ENCODE data around the gene KCNB1.

The KCNB1 gene

GRCh38 chr20:49409302-49409974, 73.0 kb downstream of the KCNB1 start:
- Mint-ChIP-seq H3K36me3 (ENCODE audit: low read depth) (no peaks in the 10 kb centered on the region), H3K4me1 (no peaks in the 10 kb centered on the region), H3K27ac (no peak overlapping the region), H3K27me3 (ENCODE audit: low read depth) (peaks cover 31% of the 10 kb centered on the region), H3K9me3 (no peaks in the 10 kb centered on the region), H3K4me3 (no peak overlapping the region)
- no peak for TF ChIP-seq CTCF (IDR thresholded peaks at IDR 0.05; ENCODE audit: unreplicated experiment in 3 of 3)

GRCh38 chr20:49408509-49409104, 73.9 kb downstream of the KCNB1 start:
- no peak overlapping the region for H3K4me3 Mint-ChIP-seq
- H3K27me3 Mint-ChIP-seq (ENCODE audit: low read depth) = peaks cover 31% of the 10 kb centered on the region
- no peaks in the 10 kb centered on the region for H3K9me3 Mint-ChIP-seq
- TF ChIP-seq CTCF (IDR thresholded peaks at IDR 0.05; ENCODE audit: unreplicated experiment in 3 of 3) = no peak
- H3K4me1 Mint-ChIP-seq = no peaks in the 10 kb centered on the region
- H3K27ac Mint-ChIP-seq = no peak overlapping the region
- no peaks in the 10 kb centered on the region for H3K36me3 Mint-ChIP-seq (ENCODE audit: low read depth)

DNA sequence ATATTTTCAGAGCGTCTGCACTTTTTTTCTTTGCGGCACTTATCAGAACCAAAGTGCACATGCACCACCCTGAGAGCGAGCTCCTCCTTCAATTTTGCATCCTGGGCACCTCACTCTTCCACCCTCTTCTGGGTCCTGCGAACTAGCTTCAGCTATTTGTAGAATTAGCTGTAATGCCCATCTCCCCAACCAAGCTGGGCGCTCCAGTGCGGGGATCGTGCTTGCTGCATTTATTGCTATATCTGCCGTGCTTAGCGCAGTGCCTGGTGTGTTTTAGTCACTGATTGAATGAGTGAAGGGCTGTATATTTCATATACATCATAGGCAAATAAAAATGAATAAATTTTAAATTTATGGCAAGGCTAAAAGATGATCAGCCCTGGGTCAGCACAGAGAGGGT, 75.8 kb downstream of the KCNB1 start:
- Mint-ChIP-seq H3K4me1 (no peaks in the 10 kb centered on the region), H3K9me3 (no peaks in the 10 kb centered on the region), H3K36me3 (ENCODE audit: low read depth) (no peaks in the 10 kb centered on the region), H3K27ac (no peak overlapping the region), H3K4me3 (no peak overlapping the region), H3K27me3 (ENCODE audit: low read depth) (peaks cover 21% of the 10 kb centered on the region)
- no peak for TF ChIP-seq CTCF (IDR thresholded peaks at IDR 0.05; ENCODE audit: unreplicated experiment in 3 of 3)

DNA sequence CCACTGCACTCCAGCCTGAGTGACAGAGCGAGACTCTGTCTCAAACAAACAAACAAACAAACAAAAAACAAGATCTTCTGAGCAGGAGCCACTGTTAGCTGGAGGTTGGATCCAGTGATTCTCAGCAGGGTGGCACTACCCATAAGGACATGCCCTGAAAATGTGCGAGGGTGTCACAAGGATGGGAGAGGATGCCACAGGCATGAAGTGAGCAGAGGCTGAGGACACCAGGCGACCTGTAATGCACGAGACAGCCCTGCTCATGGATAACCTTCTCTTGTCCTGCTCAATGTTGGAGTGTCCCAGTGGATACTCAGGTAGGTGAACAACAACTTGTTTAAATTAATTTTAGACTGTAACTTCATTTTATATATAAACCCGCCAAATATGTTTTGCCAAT, 76.8 kb downstream of the KCNB1 start:
- Mint-ChIP-seq H3K27ac (no peak overlapping the region), H3K27me3 (ENCODE audit: low read depth) (peaks cover 21% of the 10 kb centered on the region), H3K4me1 (peaks cover 4% of the 10 kb centered on the region), H3K9me3 (no peaks in the 10 kb centered on the region), H3K36me3 (ENCODE audit: low read depth) (no peaks in the 10 kb centered on the region), H3K4me3 (no peak overlapping the region)
- TF ChIP-seq CTCF (IDR thresholded peaks at IDR 0.05; ENCODE audit: unreplicated experiment in 3 of 3) = no peak

GRCh38 chr20:49405062-49405683, 77.3 kb downstream of the KCNB1 start:
- H3K36me3 Mint-ChIP-seq (ENCODE audit: low read depth) = no peaks in the 10 kb centered on the region
- H3K9me3 Mint-ChIP-seq = no peaks in the 10 kb centered on the region
- peak overlapping the region in 1 of 3 experiments; percentile 63 for H3K27ac Mint-ChIP-seq
- no peak for TF ChIP-seq CTCF (IDR thresholded peaks at IDR 0.05; ENCODE audit: unreplicated experiment in 3 of 3)
- H3K4me1 Mint-ChIP-seq = peaks cover 7% of the 10 kb centered on the region
- peaks cover 21% of the 10 kb centered on the region for H3K27me3 Mint-ChIP-seq (ENCODE audit: low read depth)
- H3K4me3 Mint-ChIP-seq = no peak overlapping the region

Measured in nephron (organoid).